ENCODE results near the gene RHO.

The RHO gene

DNA sequence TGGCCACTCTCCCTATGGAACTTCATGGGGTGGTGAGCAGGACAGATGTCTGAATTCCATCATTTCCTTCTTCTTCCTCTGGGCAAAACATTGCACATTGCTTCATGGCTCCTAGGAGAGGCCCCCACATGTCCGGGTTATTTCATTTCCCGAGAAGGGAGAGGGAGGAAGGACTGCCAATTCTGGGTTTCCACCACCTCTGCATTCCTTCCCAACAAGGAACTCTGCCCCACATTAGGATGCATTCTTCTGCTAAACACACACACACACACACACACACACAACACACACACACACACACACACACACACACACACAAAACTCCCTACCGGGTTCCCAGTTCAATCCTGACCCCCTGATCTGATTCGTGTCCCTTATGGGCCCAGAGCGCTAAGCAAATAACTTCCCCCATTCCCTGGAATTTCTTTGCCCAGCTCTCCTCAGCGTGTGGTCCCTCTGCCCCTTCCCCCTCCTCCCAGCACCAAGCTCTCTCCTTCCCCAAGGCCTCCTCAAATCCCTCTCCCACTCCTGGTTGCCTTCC is 1.9 kb downstream of the RHO start:
- DNase-seq (ENCODE audit: low read depth), result peak; percentile 95
- TF ChIP-seq, protein P1, sequence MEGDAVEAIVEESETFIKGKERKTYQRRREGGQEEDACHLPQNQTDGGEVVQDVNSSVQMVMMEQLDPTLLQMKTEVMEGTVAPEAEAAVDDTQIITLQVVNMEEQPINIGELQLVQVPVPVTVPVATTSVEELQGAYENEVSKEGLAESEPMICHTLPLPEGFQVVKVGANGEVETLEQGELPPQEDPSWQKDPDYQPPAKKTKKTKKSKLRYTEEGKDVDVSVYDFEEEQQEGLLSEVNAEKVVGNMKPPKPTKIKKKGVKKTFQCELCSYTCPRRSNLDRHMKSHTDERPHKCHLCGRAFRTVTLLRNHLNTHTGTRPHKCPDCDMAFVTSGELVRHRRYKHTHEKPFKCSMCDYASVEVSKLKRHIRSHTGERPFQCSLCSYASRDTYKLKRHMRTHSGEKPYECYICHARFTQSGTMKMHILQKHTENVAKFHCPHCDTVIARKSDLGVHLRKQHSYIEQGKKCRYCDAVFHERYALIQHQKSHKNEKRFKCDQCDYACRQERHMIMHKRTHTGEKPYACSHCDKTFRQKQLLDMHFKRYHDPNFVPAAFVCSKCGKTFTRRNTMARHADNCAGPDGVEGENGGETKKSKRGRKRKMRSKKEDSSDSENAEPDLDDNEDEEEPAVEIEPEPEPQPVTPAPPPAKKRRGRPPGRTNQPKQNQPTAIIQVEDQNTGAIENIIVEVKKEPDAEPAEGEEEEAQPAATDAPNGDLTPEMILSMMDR (conservative IDR thresholded peaks at IDR 0.05; ENCODE audit: low read length), result no peak
- no peak overlapping the region for H3K4me3 ChIP-seq (ENCODE audit: low read length)

DNA sequence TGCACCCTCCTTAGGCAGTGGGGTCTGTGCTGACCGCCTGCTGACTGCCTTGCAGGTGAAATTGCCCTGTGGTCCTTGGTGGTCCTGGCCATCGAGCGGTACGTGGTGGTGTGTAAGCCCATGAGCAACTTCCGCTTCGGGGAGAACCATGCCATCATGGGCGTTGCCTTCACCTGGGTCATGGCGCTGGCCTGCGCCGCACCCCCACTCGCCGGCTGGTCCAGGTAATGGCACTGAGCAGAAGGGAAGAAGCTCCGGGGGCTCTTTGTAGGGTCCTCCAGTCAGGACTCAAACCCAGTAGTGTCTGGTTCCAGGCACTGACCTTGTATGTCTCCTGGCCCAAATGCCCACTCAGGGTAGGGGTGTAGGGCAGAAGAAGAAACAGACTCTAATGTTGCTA is 2.4 kb downstream of the RHO start:
- TF ChIP-seq, protein P1 (conservative IDR thresholded peaks at IDR 0.05; ENCODE audit: low read length), result no peak
- DNase-seq (ENCODE audit: low read depth), result no peak
- H3K4me3 ChIP-seq (ENCODE audit: low read length), result no peak overlapping the region

DNA sequence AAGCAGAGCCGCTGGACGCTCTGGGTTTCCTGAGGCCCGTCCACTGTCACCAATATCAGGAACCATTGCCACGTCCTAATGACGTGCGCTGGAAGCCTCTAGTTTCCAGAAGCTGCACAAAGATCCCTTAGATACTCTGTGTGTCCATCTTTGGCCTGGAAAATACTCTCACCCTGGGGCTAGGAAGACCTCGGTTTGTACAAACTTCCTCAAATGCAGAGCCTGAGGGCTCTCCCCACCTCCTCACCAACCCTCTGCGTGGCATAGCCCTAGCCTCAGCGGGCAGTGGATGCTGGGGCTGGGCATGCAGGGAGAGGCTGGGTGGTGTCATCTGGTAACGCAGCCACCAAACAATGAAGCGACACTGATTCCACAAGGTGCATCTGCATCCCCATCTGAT is 3.3 kb downstream of the RHO start:
- TF ChIP-seq, protein P1 (conservative IDR thresholded peaks at IDR 0.05; ENCODE audit: low read length), result no peak
- no peak for DNase-seq (ENCODE audit: low read depth)
- no peak overlapping the region for H3K4me3 ChIP-seq (ENCODE audit: low read length)

DNA sequence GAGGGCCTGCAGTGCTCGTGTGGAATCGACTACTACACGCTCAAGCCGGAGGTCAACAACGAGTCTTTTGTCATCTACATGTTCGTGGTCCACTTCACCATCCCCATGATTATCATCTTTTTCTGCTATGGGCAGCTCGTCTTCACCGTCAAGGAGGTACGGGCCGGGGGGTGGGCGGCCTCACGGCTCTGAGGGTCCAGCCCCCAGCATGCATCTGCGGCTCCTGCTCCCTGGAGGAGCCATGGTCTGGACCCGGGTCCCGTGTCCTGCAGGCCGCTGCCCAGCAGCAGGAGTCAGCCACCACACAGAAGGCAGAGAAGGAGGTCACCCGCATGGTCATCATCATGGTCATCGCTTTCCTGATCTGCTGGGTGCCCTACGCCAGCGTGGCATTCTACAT is 3.8 kb downstream of the RHO start:
- TF ChIP-seq, protein P1 (conservative IDR thresholded peaks at IDR 0.05; ENCODE audit: low read length), result no peak
- no peak overlapping the region for H3K4me3 ChIP-seq (ENCODE audit: low read length)
- DNase-seq (ENCODE audit: low read depth), result no peak

DNA sequence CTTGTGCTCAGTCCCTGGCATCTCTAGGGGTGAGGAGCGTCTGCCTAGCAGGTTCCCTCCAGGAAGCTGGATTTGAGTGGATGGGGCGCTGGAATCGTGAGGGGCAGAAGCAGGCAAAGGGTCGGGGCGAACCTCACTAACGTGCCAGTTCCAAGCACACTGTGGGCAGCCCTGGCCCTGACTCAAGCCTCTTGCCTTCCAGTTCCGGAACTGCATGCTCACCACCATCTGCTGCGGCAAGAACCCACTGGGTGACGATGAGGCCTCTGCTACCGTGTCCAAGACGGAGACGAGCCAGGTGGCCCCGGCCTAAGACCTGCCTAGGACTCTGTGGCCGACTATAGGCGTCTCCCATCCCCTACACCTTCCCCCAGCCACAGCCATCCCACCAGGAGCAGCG is 5.0 kb downstream of the RHO start:
- H3K4me3 ChIP-seq (ENCODE audit: low read length), result no peak overlapping the region
- TF ChIP-seq, protein P1 (conservative IDR thresholded peaks at IDR 0.05; ENCODE audit: low read length), result no peak
- no peak for DNase-seq (ENCODE audit: low read depth)

DNA sequence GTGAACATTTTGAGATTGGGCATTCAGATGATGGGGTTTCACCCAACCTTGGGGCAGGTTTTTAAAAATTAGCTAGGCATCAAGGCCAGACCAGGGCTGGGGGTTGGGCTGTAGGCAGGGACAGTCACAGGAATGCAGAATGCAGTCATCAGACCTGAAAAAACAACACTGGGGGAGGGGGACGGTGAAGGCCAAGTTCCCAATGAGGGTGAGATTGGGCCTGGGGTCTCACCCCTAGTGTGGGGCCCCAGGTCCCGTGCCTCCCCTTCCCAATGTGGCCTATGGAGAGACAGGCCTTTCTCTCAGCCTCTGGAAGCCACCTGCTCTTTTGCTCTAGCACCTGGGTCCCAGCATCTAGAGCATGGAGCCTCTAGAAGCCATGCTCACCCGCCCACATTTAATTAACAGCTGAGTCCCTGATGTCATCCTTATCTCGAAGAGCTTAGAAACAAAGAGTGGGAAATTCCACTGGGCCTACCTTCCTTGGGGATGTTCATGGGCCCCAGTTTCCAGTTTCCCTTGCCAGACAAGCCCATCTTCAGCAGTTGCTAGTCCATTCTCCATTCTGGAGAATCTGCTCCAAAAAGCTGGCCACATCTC is 6.1 kb downstream of the RHO start:
- TF ChIP-seq, protein P1 (conservative IDR thresholded peaks at IDR 0.05; ENCODE audit: low read length), result no peak
- no peak for DNase-seq (ENCODE audit: low read depth)
- no peak overlapping the region for H3K4me3 ChIP-seq (ENCODE audit: low read length)

DNA sequence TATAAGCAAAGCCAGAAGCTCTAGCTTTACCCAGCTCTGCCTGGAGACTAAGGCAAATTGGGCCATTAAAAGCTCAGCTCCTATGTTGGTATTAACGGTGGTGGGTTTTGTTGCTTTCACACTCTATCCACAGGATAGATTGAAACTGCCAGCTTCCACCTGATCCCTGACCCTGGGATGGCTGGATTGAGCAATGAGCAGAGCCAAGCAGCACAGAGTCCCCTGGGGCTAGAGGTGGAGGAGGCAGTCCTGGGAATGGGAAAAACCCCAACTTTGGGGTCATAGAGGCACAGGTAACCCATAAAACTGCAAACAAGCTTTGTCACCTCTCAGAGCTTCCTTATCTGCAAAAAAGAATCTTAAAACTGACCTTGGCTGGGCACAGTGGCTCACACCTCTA is 6.6 kb downstream of the RHO start:
- DNase-seq (ENCODE audit: low read depth), result no peak
- H3K4me3 ChIP-seq (ENCODE audit: low read length), result no peak overlapping the region
- TF ChIP-seq, protein P1 (conservative IDR thresholded peaks at IDR 0.05; ENCODE audit: low read length), result no peak

All from AG10803 (cell line).